Skeletal muscle tissue (tissue), 4 donors: Measurements from ENCODE around the gene VAT1L. TPM values are rescaled to one million over a fixed set of nuclear protein-coding genes. Genes with fewer than 3 reads are reported as not detected.

ENCODE experiments used
- H3K27ac ChIP-seq: one replicate; pipeline ENCODE4 v1.7.0; 2013; ENCODE audit warnings: mild to moderate bottlenecking, low read depth, low read length, inconsistent platforms
- H3K27me3 ChIP-seq, 3 donors: one replicate each; pipeline ENCODE4 v1.7.0; 2013; ENCODE audit warnings: low read length in 3 of 3; ENCODE audit not compliant: control insufficient read depth in 3 of 3, insufficient read depth in 3 of 3
- H3K36me3 ChIP-seq, 3 donors: one replicate each; pipeline ENCODE4 v1.7.0; 2013; ENCODE audit warnings: low read length in 3 of 3; ENCODE audit not compliant: control insufficient read depth in 3 of 3, insufficient read depth in 3 of 3
- H3K4me1 ChIP-seq, 3 donors: one replicate each; pipeline ENCODE4 v1.7.0; 2013; ENCODE audit warnings: low read length in 3 of 3, mild to moderate bottlenecking in 3 of 3; ENCODE audit not compliant: control insufficient read depth in 3 of 3, insufficient read depth in 3 of 3
- H3K4me3 ChIP-seq, 3 donors: one replicate each; pipeline ENCODE4 v1.7.0; 2013; ENCODE audit warnings: low read length in 3 of 3
- H3K9ac ChIP-seq, 3 donors: one replicate each; pipeline ENCODE4 v1.7.0; 2013; ENCODE audit warnings: low read length in 3 of 3, mild to moderate bottlenecking in 3 of 3, moderate library complexity in 2 of 3, low read depth in 1 of 3
- H3K9me3 ChIP-seq, 3 donors: one replicate each; pipeline ENCODE4 v1.7.0; 2013; ENCODE audit warnings: low read length in 3 of 3; ENCODE audit not compliant: control insufficient read depth in 3 of 3
- total RNA-seq: library from RNA; depleted of rRNA; stranded (reverse); fragments of >200 nt; gene quantifications from one replicate; pipeline ENCODE4 v1.2.3, GENCODE V29; 2014
- donor health status: Osteomylitis.

VAT1L gene
- total RNA-seq, 1 donor from 2014 or later = 5.2 TPM

DNA sequence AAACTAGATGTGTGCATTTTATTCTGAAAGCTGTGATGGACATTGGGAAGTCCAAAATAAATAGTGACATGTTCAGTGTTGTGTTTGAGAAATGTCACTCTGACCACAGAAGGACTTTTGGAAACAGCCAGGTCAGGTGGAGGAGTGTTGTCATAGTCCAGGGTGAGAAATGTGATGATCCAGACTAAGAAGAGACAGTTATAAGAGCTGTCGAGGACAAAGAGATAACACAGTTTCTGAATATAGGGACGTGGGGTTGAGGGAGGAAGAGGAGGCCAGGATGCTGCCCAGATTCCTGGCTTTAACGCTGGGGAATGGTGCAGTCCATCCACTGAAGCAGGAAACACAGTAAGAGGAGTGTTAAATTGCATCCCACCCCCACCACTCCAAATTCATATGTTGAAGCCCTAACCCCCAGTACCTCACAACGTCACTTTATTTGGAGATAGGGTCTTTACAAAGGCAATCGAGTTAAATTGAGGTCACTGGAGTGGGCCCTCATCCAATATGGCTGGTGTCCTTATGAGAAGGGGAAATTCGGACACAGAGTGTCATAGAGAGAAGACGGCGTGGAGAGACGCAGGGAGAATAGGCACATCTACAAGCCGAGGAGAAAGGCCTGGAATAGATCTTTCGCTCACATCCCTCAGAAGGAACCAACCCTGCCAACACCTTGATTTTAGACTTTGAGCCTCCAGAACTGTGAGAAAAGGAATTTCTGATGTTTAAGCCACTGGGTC, 71.3 kb downstream of the VAT1L start:
- Histone ChIP-seq H3K9me3 (no peaks in the 10 kb centered on the region), H3K27ac (no peak overlapping the region), H3K4me1 (no peaks in the 10 kb centered on the region), H3K36me3 (no peaks in the 10 kb centered on the region), H3K27me3 (peaks cover 0 to 8% (median 2%) of the 10 kb centered on the region in 3 donors), H3K4me3 (no peak overlapping the region), H3K9ac (no peak overlapping the region)

DNA sequence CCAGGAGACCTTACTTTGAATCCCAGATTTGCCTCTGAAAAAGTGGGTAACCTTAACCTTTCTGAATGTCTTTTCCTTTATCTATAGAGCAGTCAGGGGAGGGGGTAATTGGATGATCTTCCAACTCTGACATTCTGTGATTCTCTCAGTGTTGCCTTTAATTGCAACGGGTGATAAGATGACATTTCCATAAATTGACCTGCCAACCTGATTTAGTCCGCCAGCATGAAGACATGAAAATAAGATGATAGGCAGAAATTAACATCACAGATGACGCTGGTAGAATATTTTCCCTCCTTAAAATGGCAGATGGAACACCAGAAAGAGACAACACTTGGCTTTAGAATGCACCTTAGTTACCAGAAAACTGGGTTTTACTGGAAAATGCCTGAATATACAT, 72.6 kb downstream of the VAT1L start:
- H3K9ac ChIP-seq = no peak overlapping the region
- H3K27ac ChIP-seq = no peak overlapping the region
- no peaks in the 10 kb centered on the region for H3K36me3 ChIP-seq
- H3K9me3 ChIP-seq = no peaks in the 10 kb centered on the region
- H3K4me3 ChIP-seq = no peak overlapping the region
- H3K4me1 ChIP-seq = no peaks in the 10 kb centered on the region
- H3K27me3 ChIP-seq = peaks cover 0 to 14% (median 2%) of the 10 kb centered on the region in 3 donors

DNA sequence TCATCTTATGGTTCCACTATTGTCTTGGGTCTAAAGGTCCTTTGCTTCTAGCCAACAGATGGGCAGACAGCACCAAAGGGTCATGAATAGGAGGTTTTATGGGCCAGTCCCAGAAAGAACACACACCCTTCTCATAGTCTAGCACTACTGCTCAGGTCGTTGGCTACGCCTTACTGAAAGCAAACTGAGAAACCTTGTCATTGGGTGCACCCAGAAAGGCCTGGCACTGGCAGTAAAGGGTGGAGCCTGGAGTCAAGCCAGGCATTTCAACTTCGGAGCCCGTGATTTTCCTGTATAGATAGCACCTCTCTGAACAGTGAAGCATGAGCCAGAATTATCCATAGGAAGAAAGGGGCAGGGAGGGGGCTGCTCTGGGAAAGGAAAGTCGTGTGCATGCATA, 74.9 kb downstream of the VAT1L start:
- H3K9ac ChIP-seq = no peak overlapping the region
- H3K27ac ChIP-seq = no peak overlapping the region
- no peaks in the 10 kb centered on the region for H3K9me3 ChIP-seq

DNA sequence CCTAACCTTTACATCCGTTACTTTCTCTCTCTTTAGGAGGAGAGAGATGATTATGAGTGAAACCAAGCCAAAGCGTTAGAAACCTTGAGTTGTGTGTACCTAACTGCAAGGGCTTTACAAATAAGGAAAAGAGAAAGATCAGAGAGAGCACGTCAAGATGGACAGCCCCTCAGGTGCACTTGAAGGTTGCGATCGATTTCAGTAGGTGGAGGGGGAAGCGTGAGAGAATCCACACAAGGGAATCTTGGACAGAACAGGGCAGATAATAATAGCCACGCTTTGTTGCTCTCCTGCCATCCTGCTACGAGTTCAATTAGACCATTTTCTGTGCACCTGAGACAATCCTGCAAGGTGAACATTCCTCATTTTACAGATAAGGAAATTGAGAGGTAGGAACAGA, 78.4 kb downstream of the VAT1L start:
- Histone ChIP-seq H3K27me3 (peaks cover 0 to 12% (median 2%) of the 10 kb centered on the region in 3 donors), H3K9ac (no peak overlapping the region), H3K9me3 (no peaks in the 10 kb centered on the region), H3K27ac (no peak overlapping the region), H3K36me3 (no peaks in the 10 kb centered on the region), H3K4me3 (no peak overlapping the region), H3K4me1 (no peaks in the 10 kb centered on the region)

More for the DNA sequence above, 74.9 kb downstream of the VAT1L start:
- H3K27me3 ChIP-seq = peaks cover 0 to 9% (median 2%) of the 10 kb centered on the region in 3 donors
- H3K36me3 ChIP-seq = no peaks in the 10 kb centered on the region
- H3K4me3 ChIP-seq = no peak overlapping the region
- no peaks in the 10 kb centered on the region for H3K4me1 ChIP-seq

DNA sequence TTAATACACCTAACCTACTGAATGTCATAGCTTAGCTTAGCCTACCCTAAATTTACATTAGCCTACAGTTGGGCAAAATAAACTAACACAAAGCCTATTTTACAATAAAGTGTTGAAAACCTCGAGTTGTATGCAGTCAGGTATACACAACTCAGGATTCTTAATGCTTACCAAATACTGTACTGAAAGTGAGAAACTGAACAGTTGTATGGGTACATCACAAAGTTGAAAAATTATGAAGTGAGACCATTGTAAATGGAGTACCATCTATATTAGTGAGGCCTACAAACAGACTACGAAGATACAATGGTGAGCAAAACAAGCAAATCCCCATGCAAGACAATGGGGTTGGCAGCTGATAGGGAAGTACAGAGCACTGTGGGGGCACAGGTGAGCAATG, 79.7 kb downstream of the VAT1L start:
- no peaks in the 10 kb centered on the region for H3K36me3 ChIP-seq
- no peak overlapping the region for H3K27ac ChIP-seq
- H3K4me3 ChIP-seq = no peak overlapping the region
- H3K9ac ChIP-seq = no peak overlapping the region
- H3K27me3 ChIP-seq = peaks cover 0 to 12% (median 2%) of the 10 kb centered on the region in 3 donors
- no peaks in the 10 kb centered on the region for H3K9me3 ChIP-seq
- no peaks in the 10 kb centered on the region for H3K4me1 ChIP-seq

DNA sequence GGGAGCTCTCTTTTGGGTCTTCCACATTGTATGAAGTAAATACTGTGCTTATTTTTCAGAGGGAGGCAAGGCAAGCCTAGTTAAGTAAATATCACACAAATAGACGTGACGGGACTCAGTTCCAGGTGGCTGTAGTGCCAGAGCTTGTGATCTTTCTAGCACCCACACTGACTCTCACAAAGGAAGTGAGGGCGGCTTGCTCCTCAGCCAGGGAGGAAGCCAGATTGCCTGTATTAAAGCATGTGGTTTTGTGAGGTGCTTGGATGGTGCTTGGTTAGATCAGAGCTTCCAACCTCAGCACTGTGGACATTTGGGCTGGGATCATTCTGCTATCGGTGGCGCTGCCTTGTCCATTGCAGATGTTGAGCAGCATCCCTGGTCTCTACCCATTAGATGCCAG, 80.1 kb downstream of the VAT1L start:
- Histone ChIP-seq H3K9me3 (no peaks in the 10 kb centered on the region), H3K27ac (no peak overlapping the region), H3K27me3 (peaks cover 0 to 12% (median 2%) of the 10 kb centered on the region in 3 donors), H3K36me3 (no peaks in the 10 kb centered on the region), H3K9ac (no peak overlapping the region), H3K4me3 (no peak overlapping the region), H3K4me1 (no peaks in the 10 kb centered on the region)

DNA sequence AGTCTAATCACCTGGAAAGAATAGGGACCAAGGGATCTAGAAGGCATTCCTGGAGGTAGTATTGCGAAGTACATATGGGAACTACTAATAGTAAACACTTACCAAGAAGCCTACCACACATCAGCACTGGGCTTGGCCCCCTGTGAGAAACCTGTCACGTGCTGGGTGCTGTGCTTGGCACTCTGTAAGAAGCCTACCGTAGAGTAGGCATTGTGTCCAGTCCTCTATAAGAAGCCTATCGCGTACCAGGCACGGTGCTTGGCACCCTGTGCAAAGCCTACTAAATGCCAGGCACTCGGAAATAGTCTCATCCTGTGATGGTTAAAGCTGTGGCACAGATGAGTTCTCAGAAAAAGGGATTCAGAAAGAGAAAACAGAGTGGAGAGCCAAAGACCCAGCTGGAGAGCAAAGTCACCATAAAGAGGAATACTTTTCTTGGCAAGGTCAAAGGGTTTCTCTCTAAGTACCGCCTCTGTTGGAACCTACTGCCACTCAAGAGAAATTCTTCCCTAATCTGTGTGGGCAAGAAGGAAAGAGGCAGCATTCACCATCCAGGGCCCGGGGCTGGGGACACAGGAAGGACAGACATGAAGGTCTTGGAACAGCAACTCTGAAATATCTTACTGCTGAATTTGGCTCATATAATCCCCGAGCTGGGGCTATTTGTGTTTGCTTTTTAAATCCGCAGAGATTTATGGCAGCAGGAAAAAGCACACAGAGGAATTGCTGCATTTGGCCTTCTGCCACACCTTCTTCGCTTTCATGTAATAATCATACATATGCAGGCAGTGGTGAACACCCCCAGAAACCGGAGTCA, 81.8 kb downstream of the VAT1L start:
- Histone ChIP-seq H3K4me3 (no peak overlapping the region), H3K9ac (no peak overlapping the region), H3K27me3 (peaks cover 0 to 11% (median 0%) of the 10 kb centered on the region in 3 donors), H3K36me3 (no peaks in the 10 kb centered on the region), H3K9me3 (peaks cover 0 to 2% (median 0%) of the 10 kb centered on the region in 3 donors), H3K4me1 (no peaks in the 10 kb centered on the region), H3K27ac (no peak overlapping the region)

DNA sequence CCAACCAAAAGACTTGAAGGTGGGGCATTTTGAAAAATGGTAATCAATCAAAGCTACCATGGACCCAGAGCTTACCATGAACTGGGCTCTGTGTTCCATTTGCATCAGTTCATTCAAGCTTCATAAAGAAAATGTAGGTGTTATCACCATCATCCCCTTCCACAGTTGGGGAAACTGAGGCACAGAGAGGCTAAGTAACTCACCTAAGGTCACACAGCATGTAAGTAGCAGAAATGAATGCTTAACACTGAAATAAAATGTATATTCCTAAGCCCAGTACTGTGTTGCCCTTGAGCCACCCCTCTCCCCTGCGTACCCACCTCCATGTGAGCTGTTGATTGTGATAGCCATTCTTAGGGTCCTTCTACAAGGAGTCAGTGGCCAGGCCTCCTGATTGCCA, 83.6 kb downstream of the VAT1L start:
- H3K27me3 ChIP-seq = peaks cover 0 to 6% (median 0%) of the 10 kb centered on the region in 3 donors
- no peak overlapping the region for H3K4me3 ChIP-seq
- no peak overlapping the region for H3K9ac ChIP-seq
- no peaks in the 10 kb centered on the region for H3K4me1 ChIP-seq
- H3K9me3 ChIP-seq = peaks cover 0 to 2% (median 0%) of the 10 kb centered on the region in 3 donors
- H3K27ac ChIP-seq = no peak overlapping the region
- H3K36me3 ChIP-seq = no peaks in the 10 kb centered on the region

DNA sequence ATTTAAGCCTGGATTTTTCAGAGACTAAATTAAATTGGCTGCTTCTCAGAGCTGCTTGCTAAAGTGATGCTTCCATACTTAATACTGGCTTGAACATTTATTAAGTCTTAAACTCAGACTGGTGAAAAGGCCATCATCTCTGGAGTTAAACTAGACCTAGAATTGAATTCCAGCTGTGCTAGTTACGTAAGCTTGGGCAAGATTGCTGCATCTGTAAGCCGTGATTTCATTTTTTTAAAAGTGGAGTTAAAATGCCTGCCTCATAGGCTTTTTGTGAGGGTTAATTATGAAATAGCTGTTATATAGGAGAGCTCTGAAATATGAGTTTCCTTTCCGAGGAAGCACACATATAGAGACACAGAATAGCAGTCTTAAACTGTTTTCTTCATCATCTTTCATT, 84.7 kb downstream of the VAT1L start:
- H3K9me3 ChIP-seq = peaks cover 0 to 2% (median 0%) of the 10 kb centered on the region in 3 donors
- no peaks in the 10 kb centered on the region for H3K36me3 ChIP-seq
- H3K4me1 ChIP-seq = no peaks in the 10 kb centered on the region
- no peak overlapping the region for H3K27ac ChIP-seq
- H3K4me3 ChIP-seq = no peak overlapping the region
- peaks cover 0 to 6% (median 0%) of the 10 kb centered on the region in 3 donors for H3K27me3 ChIP-seq
- no peak overlapping the region for H3K9ac ChIP-seq

DNA sequence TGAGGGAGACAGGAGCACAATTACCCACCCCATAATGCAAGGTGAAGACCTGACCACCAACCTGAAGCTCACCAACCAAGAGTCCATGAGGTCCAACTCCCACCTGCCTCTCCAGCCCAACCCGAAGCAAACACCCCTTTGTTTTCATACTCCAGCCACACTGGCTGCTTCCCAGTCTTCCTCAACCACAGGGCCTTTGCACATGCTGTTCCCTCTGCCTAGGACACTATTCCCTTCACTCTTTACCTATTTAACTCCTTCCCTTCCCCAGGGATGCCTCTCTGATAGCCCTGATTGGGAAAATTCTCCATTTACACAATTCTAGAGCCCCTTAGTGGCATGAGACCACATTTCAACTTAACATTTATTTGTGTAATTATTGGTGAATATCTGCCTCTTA, 86.0 kb downstream of the VAT1L start:
- Histone ChIP-seq H3K4me3 (no peak overlapping the region), H3K27ac (no peak overlapping the region), H3K36me3 (no peaks in the 10 kb centered on the region), H3K27me3 (peaks cover 0 to 6% (median 0%) of the 10 kb centered on the region in 3 donors), H3K9ac (no peak overlapping the region), H3K4me1 (no peaks in the 10 kb centered on the region), H3K9me3 (peaks cover 0 to 2% (median 0%) of the 10 kb centered on the region in 3 donors)
